ENCODE data around the gene CEP131.

CEP131 gene

DNA sequence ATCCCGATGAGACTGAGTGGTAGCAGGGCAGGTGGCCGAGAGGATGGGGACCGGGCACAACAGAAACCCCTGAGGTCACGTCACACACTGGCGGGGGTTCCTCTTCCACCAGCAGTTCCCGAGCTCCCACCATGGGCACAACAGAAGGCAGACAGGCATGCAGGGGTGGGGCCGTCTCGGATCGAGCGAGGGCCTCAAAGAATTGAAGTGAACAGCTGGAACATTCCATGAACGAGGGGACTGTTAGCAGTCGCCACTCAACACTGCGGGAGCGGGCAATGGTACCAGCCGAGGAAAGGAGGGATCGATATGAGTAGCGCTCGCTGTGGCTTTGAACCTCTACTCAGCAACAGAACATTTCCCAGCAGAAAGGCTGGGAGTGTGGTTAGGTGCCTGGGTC lies 5.3 kb downstream of the CEP131 start:
- no peak overlapping the region for H3K4me3 ChIP-seq (ENCODE audit: low read depth, low read length)
- DNase-seq (ENCODE audit: low read depth) = no peak
- TF ChIP-seq, protein P1, sequence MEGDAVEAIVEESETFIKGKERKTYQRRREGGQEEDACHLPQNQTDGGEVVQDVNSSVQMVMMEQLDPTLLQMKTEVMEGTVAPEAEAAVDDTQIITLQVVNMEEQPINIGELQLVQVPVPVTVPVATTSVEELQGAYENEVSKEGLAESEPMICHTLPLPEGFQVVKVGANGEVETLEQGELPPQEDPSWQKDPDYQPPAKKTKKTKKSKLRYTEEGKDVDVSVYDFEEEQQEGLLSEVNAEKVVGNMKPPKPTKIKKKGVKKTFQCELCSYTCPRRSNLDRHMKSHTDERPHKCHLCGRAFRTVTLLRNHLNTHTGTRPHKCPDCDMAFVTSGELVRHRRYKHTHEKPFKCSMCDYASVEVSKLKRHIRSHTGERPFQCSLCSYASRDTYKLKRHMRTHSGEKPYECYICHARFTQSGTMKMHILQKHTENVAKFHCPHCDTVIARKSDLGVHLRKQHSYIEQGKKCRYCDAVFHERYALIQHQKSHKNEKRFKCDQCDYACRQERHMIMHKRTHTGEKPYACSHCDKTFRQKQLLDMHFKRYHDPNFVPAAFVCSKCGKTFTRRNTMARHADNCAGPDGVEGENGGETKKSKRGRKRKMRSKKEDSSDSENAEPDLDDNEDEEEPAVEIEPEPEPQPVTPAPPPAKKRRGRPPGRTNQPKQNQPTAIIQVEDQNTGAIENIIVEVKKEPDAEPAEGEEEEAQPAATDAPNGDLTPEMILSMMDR (IDR thresholded peaks at IDR 0.05; ENCODE audit: low read depth, low read length, missing control alignments) = no peak

DNA sequence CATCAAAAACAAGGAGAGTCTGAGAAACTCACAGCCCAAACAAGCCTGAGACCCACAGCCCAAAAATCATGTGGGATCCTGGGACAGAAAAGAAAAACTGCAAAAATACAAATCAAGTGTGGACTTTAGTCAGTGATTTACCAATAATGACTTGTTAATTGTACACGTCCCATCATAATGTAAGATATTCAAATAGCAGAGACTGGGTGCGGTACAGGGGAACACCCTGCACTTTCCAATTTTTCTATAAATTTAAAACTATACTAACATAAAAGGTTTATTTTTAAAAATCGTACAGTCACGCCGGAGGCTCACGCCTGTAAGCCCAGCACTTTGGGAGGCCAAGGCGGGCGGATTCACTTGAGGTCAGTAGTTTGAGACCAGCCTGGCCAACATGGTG lies 8.8 kb downstream of the CEP131 start:
- TF ChIP-seq, protein P1 (IDR thresholded peaks at IDR 0.05; ENCODE audit: low read depth, low read length, missing control alignments) = no peak

DNA sequence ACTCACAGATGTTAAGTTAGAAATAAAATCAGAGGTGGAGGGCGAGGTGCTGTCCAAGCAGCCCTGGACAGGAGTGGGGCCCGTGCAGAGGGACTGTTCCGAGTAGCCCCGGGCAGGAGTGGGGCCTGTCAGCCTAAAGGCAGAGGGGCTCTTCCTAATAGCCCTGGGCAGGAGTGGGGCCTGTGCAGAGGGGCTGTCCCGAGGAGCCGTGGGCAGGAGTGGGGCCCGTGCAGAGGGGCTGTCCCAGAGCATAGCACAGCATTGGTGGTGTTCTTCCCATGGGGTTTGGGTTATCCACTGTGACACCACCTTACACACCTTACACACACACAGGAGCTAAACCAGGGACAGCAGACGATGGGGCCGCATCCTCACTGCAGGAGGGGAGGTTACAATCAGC lies 10.4 kb downstream of the CEP131 start:
- H3K4me3 ChIP-seq (ENCODE audit: low read depth, low read length) = no peak overlapping the region
- TF ChIP-seq, protein P1 (IDR thresholded peaks at IDR 0.05; ENCODE audit: low read depth, low read length, missing control alignments) = no peak
- DNase-seq (ENCODE audit: low read depth) = no peak

More for the DNA sequence above, 8.8 kb downstream of the CEP131 start:
- H3K4me3 ChIP-seq (ENCODE audit: low read depth, low read length) = no peak overlapping the region
- DNase-seq (ENCODE audit: low read depth) = no peak

DNA sequence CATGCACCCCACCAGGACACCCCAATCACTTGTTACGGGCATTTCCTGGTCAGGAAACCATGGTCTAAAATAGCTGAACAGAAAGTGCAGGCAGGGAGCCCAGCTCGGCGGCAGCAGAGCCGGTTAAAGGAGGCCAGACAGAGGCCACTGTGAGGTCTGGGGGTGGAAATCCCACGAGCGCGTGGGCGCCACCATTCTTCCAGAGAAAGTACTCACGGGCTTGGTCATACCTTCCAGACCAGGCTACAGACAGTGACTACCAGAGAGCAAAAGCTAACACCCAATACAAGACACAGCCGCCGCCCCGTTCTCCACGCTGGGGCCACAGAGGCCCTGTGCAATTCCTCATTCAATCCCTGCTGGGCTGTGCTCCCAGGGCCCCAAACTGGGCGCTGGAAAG lies 11.9 kb downstream of the CEP131 start:
- TF ChIP-seq, protein P1 (IDR thresholded peaks at IDR 0.05; ENCODE audit: low read depth, low read length, missing control alignments) = no peak
- no peak for DNase-seq (ENCODE audit: low read depth)
- H3K4me3 ChIP-seq (ENCODE audit: low read depth, low read length) = no peak overlapping the region

DNA sequence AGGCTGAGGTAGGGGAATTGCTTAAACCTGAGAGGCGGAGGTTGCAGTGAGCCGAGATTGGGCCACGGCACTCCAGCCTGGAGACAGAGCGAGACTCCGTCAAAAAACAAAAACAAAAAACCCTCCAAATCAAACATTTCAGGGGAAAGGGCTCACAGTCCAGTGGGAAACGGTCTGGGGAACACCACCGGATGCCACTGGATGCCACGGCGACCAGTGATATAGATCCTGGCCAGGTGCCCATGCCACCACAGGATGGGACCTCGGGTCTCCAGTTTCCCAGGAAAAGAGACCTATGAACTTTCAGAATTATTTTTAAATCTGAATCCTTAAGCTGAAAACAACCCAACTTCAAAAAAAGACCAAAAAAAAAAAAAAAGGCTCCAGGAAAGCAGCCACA lies 12.3 kb downstream of the CEP131 start:
- DNase-seq (ENCODE audit: low read depth) = no peak
- H3K4me3 ChIP-seq (ENCODE audit: low read depth, low read length) = no peak overlapping the region
- TF ChIP-seq, protein P1 (IDR thresholded peaks at IDR 0.05; ENCODE audit: low read depth, low read length, missing control alignments) = no peak

DNA sequence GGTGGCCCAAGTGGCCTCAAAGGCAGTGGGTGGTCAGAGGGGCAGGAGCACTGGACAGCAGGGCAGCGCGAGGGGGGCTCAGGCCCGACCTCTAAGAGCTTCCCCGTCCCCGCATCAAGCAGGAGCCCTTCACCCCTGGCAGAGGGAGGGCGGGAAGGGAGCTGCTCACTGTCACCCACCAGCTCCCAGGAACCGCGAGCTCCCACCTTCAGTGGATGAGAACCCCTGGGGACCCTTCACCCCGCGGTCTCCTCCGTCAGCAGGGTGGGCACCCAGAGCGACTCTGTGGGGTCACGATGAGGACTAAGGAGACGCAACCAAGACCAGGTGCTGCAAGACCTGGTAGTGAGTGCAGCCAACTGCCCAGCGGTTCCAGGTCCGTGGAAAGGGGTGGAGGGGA lies 13.6 kb downstream of the CEP131 start:
- TF ChIP-seq, protein P1 (IDR thresholded peaks at IDR 0.05; ENCODE audit: low read depth, low read length, missing control alignments) = no peak
- no peak overlapping the region for H3K4me3 ChIP-seq (ENCODE audit: low read depth, low read length)
- DNase-seq (ENCODE audit: low read depth) = no peak

DNA sequence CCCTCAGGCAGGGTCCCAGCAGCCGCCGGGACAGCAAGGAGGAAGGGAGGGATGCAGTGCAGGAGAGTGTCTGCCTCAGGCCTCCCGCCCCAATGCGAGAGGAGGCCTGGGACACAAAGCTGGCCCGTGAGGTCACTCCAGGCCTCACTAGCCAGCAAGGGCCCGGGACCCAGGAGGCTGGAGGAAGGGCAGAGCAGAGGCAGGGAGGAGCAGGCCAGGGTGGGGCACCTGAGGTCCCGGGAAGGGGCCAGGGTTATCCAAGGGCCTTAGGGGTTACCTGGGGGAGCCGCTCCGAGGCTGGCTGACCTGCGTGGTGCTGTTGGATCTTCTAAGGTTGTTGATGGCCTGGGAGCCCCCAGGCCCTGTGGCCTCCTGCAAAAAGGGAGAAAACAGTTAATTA lies 14.1 kb downstream of the CEP131 start:
- TF ChIP-seq, protein P1 (IDR thresholded peaks at IDR 0.05; ENCODE audit: low read depth, low read length, missing control alignments) = no peak
- H3K4me3 ChIP-seq (ENCODE audit: low read depth, low read length) = no peak overlapping the region
- no peak for DNase-seq (ENCODE audit: low read depth)

All from GM12864 (cell line).